HG03097 (cell line): ENCODE data around the gene RNF220.

Source experiments
- ATAC-seq: cut with Tn5 transposase; IDR thresholded peaks from one replicate; pipeline ENCODE4 v1.9.1; 2021; ENCODE audit not compliant: unreplicated experiment, low FRiP score

RNF220 gene

GRCh38 chr1:44405031-44405797 is at the start of gene RNF220:
RNF220 (plus strand) TSS chr1:44405255.
- ATAC-seq: no peak

DNA sequence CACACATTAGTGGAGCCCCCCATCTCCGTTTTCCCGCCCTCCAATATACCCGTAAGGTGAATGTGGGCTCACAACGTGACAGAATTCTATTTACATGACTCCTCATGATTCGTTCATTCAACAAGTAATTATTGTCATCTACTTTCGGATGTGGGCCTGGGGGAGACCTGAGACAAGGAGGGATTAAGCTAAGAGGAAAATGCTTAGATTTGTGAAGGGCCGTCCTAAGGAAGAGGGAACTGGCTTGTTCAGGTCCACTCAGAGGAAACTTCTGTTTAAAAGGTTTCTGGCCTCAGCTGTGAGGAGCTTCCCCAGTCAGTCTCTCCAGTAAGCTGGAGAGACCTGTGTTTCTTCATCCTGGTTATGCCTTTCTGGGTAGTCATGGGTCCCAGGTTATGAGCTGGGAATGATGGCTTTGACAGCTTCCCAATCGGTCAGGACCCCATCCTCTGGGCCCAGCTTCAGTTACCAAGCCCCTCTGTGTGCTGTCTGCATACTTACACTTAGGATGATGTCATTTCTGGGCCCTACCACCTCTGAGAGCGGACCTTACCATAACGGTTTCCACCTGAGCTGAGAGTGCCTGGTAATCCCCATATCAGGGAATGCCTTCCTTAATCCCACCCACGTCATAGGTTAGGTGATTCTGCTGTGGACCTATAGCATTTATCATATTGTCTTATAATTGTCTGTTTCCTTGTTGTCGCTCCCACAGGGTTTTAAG is 49.3 kb upstream of the RNF220 start:
- ATAC-seq: no peak

- ATAC-seq: no peak
Observed at GRCh38 chr1:44357710-44358109, 47.3 kb upstream of the RNF220 start.

DNA sequence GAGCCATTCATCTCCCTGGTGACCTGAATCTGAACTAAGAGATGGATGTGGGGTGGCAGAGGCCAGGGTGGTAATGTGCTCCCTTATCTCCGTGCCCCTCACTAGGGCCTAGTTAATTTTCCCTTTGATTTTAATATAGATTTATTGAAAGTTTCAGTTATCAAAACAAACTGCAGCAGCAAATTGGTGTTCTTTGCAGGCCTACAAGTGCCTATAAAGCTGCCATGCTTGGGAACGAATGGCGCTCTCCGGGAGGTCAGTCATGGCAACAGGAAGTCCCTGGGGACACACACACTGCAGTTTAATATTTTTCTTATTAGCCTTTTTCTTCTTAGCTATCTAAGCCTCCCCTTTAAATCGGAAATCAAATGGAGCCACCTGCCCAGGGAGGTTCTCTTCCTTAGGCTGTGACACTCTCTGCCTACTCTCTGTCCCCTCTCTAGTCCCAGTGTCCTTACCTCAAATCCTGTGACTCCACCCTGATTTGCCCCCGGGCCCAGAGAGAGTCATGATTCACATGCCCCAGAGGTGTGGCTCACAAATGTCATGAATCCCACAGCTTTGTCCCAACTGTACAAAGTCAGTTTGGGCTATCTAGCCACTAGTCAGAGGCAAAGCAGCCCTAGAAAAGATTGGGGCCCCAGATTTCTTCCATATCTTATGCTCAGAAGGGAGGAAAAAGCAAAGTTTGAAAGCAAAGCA is 45.7 kb upstream of the RNF220 start:
- ATAC-seq: no peak

DNA sequence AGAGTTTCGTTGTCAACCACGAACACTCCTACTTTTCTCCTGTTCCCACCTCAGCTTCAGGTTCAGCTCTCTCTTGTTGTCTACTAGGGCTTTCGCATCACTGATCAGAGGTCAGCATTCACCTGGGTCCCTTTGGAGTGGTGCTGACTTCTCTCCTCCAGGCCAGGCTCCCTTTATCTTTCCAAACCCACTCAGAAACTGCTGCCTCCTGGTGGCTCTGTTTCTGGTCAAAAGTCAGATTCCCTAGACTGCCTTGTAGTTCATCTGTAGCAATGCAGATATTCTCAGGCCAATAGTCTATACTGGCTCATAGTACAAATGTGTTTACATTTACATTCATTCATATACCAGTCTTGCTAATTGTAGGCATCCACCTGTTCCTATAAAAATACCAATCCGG is 43.6 kb upstream of the RNF220 start:
- no peak for ATAC-seq

DNA sequence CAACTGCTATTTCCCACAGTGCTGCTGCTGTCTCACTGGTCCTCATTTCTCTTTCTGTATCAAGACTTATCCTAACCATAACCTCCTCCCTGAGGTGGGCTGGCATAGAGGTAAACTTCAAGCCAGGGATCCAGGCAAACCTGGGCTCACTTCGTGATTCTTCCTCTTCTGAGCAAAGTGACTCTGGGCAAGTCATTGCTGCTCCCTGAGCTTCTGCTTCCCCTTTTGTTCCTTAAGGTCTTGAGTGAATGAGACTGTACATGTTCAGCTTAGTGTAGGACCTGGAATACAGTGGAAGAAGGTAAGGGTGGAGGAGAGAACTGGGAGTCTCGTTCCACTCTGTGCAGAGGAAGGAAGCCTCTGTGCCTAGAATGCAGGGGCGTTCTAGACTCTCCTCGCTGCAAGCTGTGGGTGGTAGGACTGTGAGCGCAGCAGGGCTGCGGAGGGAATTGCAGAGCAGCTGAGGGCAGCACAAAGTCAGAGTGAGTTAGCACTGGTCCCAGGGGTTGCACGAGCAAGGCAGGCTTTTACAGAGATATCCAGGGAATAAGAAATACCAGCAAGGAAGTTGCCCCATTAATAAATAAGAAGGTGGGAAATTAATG is 38.6 kb upstream of the RNF220 start:
- ATAC-seq: no peak

DNA sequence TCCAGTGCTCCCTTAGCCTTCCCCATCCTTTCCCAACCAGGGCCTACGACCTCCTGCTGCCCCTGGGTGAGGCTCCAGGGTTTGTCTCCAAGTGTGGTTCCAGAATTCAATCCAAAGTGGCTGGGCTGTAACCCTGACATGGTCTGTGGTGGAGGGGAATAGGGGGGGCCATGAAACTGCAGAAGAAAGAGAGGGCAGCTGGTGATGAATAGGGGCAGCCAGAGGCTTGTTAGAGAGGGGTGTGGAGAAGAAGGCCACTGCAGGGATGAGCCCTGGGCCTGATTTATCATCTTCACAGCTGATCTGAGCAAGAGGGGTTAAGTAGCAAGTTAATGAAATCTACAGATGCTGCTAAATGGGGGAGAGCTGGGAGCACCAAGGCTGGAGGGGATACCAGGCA is 37.1 kb upstream of the RNF220 start:
- ATAC-seq: no peak

DNA sequence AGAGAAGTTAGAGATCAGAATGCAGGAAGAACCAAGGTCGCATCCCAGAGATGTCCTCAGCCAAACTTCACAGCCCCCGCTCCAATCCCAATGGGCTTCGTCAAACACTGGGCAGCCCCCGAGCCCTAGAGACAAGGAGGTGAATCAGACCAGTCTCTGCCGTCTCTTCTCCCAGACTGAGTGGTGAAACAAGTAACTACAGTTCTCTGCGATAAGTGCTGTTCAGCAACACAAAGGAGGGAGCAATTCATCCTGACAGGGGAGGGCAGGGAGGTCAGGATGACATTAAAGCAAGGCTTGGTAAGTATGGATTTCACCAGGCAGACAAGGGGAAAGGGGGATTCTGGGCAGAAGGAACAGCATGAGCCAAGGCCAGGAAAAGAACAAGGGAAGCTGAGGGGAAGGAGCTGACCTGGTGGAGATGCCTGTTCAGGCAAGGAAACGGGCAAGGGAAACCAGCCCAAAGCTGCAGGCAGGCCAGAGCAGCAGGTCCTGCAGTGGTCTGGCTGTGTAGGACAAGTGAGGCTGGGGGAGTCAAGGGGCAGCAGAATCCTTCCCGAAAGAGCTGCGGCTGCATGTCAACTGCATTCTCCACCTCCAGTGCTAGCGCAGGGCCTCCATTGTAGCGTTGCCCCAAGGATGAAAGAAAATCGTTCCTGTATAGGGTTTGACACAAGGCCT is 36.4 kb upstream of the RNF220 start:
- no peak for ATAC-seq

GRCh38 chr1:44371206-44371605 is 33.8 kb upstream of the RNF220 start:
- no peak for ATAC-seq

DNA sequence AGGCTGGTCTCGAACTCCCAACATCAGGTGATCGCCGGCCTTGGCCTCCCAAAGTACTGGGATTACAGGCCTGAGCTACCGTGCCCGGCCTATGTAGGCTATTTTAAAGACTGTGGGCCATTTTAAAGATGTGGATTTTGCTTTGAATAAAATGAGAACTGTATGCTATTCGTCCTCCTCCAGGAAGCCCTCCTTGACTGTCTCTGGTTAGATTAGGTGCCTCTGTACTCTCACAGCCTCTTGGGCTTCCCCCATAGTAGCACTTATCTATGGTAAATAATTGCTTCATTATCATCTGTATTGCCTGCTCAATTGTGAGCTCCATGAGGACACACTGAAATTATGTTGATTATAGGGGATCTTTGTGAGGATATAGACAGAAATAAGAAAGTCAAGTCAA is 29.5 kb upstream of the RNF220 start:
- ATAC-seq: no peak

DNA sequence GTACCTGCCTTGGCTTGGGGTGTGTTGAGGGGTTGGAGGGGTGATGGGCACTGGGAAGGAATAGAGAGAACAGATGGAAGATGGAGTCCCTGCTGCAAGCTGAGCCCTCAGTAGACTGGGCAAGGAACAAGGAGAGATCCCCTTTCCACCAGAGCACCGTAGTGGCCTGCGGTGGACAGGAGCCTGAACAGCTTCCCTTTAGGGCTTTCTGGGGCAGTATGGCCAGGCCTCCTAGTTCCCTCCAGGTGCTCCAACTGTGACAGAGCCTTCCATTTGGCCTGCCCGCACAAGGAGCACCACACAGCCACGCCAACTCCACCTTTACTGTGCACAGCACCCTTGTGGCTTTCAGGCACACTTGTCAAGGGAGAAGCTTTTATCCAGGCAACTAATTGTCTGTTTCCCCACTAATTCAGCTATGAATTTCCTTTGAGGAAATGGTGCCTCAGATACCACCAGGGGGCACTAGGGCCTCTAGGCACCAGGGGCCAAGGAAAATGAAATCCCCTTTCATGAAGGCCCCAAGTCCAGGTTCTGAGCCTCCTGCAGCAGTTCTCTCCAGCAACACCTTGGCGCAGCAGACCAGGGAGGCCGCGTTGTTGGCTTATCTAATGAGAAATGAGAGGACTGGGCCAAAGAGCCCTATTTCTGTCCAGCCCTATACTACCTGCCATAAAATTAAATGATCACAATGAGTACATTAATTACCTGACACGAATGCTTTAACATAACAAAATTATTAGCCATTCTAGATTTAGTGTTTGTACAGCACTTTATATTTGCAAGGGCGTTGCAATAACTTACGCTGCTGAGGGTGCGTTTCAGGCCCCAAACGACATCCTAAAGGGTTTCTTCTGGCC is 26.9 kb upstream of the RNF220 start:
- no peak for ATAC-seq

DNA sequence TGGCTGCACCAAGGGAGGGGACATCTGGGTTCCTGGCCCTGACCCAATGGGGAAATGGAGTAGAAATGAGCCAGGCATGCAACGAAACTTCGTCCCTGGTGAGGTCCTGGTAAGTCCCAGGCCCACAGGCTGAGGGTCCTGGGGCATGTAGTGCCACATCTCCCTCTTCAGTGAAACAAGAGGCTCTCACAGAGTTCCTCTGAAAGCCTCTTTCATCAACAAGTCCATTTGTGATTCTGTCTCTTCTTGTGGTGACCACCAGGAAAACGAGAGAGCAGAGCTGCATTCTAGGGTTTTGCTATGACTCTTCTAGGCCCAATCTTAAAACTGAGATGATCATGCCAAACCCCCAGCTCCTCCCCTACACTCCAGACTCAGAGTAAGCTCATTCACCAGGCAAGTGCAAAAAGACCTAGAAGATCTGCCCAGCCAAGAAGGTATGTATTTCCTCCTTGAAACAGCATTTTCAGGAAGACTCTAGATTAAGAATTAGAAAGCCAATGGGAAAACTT is 24.3 kb upstream of the RNF220 start:
- no peak for ATAC-seq

DNA sequence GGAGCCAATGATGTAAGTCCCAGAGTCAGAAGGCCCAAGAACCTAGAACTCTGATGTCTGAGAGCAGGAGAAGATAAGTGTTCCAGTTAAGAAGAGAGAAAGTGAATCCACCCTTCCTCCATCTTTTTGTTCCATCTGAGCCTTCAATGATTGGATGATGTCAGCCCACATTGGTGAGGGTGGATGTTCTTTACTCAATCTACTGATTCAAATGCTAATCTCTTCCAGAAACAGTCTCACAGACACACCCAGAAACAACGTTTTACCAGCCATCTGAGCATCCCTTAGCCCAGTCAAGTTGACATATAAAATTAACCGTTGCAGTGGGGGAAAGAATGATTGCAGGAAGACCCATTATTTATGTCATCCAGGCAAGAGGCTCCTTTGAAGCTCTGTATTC is 16.5 kb upstream of the RNF220 start:
- ATAC-seq: no peak

DNA sequence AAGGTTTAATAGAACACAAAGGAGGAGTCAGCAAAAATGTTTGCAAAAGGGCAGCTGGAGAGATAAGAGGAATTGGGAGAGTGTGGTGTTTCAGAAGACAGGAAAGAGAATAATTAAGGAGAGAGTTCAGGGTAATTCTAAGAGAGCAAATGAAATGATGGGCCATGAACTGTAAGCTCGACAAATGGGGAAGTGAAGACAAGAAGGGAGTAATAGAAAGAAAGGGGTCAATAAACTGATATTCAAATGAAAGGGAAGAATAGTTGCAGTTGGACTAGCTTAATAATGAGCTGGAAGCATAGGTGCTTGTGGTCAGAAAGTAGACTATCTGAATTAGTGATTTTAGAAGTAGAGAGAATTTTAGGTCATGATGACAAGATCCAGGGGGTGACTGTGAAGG is 15.6 kb upstream of the RNF220 start:
- no peak for ATAC-seq

DNA sequence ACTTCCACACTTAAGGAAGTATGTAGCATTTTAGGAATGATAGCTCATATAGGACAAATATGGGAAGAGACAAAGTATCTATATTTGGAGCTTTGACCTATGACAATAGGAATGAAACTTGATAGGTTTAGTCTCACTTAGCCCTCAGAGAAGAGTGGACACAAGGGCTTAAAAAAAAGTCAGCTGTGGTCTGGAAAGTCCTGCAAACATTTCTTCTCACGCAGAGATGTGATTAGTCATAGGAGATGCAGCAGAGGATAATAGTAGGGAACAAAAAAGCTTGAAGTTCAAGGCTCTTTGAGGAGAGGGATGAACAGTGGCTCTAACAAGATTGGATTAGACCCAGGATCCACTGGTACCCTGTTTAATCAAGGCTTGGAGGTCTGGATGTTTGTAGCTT is 14.8 kb upstream of the RNF220 start:
- no peak for ATAC-seq

GRCh38 chr1:44401256-44402228 is 3.5 kb upstream of the RNF220 start:
- ATAC-seq: no peak

DNA sequence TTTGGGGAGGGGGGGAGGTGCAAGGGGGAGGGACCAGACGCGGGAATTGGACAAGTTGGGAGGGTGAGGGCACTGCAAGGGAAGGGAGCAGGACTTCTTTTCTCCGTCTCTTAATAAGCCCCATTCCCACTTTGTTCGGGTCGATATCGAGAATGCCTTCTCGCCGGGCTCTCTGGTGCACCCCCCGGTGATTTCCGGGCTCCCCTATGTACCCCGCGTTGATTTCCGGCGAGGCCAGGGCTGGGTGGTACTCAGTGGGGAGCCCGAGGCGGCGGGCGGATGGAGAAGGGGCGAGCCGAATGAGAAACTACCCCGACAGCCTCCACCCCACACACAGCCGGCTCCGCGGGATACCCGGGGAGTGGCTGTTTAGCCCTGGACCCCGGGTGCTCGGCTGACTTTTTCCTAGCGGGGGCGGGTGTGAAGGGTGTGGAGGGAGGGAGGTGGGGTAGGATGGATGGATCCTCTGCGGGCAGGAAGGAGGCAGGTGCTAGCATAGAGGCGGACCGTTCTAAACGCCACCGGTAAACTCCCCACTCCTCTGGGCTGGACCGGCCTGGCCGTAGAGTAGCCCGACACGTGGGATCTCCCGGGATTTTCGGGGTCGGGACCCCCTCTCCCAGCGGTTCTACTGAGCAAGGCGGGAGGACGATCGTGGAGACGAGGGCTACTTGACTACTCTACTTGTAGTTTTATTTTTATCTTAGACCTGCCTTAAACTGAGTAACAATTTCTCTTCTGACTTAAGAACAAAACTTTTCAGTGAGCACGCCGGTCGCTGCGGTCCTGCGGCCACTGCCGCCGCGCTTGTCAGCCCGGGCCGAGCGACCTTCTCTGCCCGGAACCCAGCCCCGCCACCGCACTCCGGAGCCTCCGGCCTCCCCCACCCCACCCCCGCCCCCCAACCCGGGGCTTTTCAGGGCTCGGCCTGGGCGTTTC is 1.0 kb downstream of the RNF220 start:
- ATAC-seq: no peak
